NCI-H1436 (cell line): ENCODE results near the gene DLL3.
A peak's percentile ranks its signal among the peaks of the same experiment; 100 is the strongest.

Source experiments
- DNase-seq: peaks from one replicate; lab custom pipeline; 2025; lab: John Stamatoyannopoulos, UW

DLL3 gene

DNA sequence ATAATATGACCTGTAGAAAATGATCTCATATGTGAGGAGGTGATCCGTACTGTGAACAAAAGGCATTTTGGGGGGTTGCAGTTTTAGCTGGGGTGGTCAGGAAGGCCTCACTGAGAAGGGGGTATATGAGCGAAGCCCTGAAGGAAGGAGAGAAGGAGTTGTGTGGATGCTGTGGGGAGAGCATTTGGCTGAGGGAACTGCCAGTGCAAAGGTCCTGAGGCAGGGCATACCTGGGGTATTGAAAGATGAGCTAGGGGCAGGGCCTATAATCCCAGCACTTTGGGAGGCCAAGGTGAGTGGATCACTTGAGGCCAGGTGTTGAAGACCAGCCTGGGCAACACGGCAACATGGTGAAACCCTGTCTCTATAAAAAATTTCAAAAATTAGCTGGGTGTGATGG lies 18.7 kb downstream of the DLL3 start:
- no peak for DNase-seq

DNA sequence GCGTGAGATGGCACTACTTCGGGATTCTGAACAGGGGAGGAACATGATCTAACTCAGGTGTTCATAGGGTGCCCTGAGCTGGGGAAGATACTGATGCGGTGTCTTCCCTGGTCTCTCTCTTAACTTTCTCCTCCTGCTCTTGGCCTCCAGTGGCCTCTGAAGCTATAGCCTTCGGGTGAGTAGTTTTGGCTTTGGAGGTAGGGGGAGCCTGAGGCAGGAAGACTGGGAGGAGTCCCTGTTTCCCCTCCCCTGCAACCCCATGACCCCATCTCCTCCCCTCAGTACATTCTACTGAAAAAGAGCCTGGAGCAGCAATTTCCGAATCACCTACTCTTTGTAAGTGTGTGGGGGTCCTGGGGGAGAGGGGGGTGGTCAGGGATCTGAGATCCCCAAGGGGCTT lies 19.7 kb downstream of the DLL3 start:
- DNase-seq: no peak

DNA sequence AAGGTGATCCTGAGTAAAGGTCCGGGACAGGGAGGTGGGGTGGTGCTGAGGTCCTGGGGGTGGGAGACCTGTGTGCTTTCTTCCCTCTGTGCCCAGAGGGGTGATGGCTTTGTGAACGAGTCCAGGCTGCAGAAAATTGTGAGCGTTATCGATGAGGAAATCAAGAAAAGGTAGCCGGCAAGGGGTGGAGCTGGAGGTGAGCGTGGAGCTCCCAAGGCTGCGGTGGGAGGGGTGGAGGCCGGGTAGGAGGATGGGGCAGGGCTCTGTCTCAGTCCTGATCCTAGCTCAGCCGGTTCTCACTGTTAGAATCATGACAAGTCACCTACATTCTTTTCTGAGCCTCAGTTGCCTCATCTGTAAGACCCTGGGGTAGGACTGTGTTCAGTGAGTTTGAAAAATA lies 20.2 kb downstream of the DLL3 start:
- no peak for DNase-seq

DNA sequence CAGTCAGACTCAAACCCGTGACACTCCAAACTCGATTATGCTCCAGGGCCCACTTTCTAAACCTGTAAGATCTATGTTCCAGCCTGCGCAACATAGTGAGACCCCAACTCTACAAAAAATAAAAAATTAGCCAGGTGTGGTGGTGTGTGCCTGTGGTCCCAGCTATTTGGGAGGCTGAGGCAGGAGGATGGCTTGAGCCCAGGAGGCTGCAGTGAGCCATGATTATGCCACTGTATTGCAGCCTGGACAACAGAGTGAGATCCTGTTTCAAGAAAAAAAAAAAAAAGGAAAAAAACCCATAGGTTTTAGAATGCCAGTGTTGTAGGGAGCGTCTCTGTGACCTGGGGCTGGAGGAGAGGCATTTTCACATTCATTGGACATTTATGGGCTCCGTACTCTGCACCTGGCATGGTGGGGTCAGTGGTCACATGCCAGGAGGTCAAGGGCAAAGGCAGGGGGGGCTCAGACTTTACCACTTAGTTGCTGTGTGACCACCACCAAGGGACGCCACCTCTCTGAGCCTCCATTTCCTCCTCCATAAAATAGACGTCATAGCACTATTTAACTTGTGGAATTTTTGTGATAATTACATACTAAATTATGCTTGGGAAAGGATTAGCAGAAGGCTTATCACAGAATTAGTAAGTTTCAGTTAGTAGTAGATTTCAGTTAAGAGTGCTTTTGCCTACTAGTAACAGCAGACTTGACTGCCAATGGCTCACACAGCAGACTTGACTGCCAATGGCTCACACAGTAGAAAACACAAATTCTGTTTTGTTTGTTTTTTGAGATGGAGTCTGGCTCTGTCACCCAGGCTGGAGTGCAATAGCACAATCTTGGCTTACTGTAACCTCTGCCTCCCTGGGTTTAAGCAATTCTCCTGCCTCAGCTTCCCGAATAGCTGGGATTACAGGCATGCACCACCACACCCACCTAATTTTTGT lies 22.1 kb downstream of the DLL3 start:
- DNase-seq: no peak

DNA sequence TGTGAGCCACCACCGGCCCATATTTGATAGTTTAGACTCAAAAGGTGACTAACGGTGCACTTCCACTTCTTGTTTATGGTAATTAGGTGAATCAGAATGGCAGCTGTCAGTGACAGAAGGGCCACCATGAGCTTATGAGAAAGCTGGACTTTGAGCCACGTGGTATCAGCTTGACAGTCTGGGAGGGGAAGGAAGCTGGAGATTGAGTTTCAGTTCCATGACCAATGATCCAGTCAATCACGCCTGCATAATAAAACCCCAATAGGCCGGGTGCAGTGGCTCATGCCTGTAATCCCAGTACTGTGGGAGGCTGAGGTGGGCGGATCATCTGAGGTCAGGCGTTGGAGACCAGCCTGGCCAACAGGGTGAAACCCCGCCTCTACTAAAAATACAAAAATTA lies 25.7 kb downstream of the DLL3 start:
- DNase-seq: no peak

DNA sequence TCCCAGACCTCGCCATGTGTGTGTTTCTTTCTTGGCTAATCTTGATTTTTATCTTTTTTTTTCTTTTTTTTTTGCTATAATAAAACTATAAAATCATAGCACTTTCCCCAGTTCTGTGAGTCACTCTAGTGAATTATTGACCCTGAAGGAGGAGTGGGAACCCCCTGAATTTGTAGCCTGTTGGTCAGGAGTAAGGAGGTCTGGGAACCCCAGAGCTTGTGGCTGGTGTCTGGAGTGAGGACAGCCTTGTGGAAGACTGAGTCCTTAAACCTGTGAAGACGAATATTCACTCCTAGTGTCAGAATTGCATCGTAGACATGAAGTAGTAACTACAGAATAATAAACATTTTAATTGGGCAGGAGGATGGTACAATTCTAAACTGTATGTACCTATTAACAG lies 26.5 kb downstream of the DLL3 start:
- no peak for DNase-seq

DNA sequence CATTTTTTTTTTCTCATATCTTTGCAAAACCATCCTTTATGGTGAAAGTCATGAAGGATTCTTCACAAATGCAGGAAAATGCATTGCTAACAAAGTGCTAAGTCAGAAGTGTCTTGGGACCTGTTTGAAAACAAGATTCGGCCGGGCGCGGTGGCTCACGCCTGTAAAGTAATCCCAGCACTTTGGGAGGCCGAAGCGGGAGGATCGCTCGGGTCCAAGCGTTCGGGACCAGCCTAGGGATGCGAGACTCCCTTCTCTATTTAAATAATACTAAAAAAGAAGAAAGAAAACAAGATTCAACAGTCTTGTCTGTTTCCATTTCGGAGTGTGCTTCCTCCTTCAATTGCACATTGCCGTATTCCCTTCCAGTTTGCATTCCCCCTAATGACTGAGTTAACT lies 33.1 kb downstream of the DLL3 start:
- no peak for DNase-seq

DNA sequence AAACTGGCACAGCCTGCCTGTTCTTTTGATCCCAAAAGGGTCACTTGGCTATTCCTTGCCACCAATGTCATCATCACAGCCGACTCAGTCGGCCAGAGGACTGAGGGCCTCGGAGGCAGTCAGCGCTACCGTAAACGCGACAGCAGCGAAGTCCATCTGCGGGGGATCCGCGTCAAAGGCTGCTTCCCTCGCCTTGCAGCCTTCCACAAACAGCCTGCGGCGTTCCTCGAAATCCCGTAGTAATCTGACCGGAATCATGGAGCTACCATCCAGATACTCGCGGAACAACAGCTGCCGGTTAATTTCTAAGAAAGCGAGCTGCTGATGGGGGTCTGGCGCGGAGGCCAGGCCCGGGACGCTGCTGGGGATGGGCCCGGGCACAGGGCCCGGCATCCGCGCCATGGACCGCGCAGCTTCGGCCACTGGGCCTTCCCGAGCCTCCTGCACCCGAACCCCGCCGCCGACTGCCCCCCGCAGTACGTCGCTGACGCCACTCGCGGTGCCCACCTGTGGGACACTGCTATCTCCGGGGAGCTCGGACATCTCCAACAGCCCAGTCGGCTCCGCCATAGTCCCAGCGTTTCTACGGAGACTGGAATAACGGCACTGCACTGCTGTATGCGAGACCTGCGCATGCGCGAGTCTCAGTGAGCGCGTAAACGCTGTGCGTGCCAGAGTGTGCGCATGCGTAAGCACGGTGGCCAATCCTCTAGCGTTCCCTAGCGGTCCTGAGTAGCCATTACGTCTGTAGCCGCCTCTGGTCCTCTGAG lies 33.7 kb downstream of the DLL3 start, which contains the start of gene EID2B:
EID2B (minus strand) TSS at position 620 of the 770 bp plus-strand sequence; CDS start at position 570, 50 bp downstream.
- DNase-seq: peak; percentile 95

DNA sequence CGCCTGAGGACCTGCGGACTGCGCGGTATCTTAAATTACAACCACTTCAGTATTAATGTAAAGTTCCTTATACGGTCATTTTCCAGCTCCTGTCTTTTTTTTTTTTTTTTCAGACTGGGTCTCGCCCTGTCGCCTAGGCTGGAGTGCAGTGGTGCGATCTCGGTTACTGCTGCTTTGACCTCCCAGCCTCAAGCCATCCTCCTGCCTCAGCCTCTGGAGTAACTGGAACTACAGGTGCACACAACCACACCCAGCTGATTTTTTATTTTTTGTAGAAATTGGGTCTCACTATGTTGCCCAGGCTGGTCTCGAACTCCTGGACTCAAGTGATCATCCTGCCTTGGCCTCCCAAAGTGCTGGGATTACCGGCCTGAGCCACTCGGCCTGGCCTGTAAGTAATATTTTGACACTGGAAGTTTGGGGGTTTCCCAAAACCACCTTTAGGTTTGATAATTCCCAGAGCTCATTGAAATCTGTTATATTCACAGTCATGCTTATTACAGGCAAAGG lies 34.3 kb downstream of the DLL3 start:
- no peak for DNase-seq

DNA sequence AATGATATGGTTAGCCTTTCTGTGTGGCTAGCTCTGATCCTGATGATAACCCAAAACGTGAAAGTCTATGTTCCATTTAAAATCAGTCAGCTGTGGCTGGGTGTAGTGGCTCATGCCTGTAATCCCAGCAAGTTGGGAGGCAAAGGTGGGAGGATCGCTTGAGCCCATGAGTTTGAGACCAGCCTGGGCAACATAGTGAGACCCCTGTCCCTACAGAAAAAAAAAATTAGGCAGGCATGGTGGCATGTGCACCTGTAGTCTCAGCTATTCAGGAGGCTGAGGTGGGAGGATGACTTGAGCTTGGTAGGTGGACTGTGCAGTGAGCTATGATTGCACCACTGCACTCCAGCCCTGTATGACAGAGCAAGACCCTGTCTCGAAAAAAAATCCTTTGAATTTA lies 35.0 kb downstream of the DLL3 start:
- no peak for DNase-seq

DNA sequence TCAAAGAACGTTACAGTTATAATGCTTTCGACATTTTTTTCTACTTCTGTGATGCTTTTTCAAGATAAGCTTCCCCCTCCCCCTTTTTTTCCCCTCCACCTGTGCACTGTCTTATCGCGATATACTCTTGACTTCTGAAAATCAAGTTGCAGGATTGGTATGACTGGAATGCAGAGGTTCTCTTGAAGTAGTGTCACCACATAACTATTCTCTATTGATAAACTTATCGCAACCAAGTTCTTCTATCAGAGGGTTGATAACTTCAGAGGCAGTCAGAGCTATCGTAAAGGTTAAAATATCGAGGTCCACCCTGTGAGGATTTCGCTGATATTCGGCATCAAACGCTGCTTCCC lies 40.4 kb downstream of the DLL3 start:
- no peak for DNase-seq

DNA sequence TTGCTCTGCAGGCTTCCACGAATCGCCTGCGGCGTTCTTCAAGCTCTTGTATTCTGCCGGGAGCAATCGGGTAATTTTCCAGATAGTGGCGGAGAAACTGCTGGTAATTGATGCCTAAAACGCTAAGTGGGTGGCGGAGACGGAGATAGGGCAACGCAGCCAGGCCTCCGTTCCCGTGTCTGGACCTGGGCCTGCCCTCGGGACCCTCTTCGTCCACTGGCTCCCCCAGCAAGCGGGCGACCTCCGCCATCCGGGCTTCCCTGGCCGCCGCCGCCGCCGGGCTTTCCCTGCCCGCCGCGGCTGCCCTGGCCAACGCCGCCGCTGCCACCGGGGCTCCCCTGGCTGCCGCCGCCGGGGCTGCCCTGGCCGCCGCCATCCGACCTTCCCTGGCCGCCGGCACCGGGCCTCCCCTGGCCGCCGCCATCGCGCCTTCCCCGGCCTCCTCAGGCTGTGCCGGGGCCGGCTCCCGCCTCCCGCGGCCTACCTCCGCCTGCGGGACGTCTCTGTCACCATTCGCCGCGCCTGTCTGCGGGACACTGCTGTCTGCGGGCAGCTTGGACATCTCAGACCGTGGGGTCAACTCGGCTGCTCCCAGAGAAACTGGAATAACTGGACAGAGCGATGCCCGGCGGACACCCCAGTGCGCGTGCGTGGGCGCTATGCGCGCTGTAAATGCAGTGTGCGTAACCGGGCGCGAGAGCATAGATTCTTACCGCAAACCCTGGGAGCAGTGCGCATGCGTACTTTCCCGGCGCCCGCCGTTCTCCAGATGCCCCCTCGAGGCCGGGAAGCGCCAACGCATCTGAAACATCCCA lies 41.0 kb downstream of the DLL3 start, which contains the start of gene EID2:
EID2 (minus strand) TSS at position 644 of the 815 bp plus-strand sequence; CDS start at position 562, 82 bp downstream.
- DNase-seq: peak; percentile 89

DNA sequence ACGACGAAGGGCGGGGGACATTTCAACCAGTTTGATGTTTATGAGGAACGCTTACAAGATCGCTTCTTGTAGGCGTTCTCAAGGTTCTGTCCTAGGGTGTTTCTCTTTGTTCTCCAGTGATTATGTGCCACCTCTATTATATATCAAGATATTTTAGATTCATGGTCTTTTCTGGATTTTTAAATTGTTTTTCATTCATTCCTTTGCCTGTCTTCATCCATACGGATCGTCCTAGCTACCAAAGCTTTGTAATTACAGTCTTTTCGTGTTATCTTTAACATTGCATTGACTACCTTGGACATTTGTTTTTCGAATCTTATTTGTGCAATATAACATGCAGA lies 41.6 kb downstream of the DLL3 start:
- DNase-seq: no peak

DNA sequence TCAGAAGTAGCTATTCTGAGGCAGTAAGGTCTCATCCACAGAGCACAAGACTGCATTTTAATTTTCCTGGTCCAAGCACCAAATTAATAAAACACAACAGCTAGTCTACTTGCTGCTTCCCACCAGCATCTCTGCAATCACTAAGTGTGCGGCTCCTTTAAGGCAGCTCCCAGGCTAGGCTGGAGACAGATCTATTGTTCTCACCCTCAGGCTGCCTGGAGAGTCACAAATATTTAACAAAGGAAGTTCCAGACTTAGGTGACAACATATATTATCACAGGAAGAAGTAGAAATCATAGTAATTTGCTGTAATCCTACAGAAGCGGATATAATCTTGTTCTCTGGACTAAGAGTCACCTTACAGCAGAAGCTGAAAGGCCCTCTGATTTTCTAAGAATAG lies 43.5 kb downstream of the DLL3 start:
- no peak for DNase-seq

DNA sequence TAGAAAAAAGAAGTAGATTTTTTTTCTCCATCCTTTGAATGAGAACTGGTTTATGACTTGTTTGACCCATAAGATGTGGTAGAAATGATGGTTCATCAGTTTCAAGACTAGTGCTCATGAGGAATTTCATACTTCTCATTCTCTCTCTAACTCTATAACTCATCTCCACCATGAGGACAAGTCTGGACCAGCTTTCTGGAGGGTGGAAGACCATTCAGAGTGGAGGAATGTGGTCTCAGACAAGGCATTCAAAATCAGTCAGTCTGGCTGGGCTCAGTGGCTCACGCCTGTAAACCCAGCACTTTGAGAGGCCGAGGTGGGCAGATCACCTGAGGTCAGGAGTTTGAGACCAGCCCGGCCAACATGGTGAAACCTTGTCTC lies 44.7 kb downstream of the DLL3 start:
- no peak for DNase-seq

DNA sequence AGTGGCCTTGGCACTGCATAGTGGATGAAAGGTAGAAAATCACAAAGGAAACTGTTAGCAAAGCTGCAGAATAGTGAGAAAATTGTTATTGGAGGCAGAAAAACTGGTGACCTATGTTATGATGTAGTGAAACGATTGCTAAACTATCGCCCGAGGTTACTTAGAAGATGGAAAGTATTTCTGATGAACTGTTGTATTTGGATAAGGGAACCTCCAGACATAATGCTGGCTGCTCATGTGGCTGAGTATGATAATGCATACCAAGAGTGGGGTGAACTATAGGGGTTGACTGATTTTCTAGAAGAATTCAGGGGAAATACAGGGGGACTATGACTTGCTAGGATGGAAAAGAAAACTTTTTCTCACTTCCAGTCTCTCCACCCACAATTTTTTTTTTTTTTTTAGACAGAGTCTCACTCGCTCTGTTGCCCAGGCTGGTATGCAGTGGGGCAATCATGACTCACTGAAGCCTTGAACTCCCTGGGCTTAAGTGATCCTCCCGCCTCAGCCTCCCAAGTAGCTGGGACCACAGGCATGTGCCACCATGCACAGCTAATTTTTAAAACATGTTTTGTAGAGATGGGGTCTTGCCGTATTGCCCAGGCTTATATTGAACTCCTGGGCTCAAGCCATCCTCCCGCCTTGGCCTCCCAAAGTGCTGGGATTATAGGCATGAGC lies 45.6 kb downstream of the DLL3 start:
- no peak for DNase-seq

DNA sequence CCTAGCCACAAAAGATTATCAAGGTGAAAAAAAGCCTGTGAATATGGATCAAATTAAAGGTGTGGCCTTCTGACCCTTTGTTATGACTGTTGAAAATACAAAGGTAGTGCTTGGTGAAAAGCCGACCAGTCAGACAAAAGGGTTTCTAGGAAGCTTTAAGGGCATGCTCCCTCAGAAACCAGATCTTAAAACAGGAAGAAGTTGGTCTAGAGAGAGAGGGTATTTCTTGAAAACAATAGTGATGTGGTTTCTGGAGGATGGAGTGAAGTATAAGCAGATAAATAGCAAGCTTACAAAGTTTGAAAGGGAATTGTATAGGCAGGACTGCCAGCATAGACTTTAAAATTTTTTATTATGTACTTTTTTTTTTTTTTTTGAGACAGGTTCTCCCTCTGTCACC lies 46.2 kb downstream of the DLL3 start:
- DNase-seq: no peak

DNA sequence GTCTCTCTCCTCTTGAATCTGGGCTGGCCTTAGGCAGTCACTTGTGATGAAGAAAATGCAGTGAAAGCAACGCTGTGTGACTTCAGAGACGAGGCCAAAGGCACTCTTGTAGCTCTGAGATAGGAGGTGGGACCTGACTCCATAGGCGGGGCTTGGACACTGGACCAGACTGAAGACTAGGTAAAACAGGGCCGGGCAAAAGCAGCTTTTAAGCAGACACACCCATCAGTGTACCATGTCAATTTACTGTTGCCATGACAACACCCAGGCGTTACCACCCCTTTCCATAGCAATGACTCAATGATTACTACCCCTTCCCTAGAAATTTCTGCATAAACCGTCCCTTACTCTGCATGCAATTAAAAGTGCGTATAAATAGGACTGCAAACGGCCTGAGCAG lies 47.9 kb downstream of the DLL3 start:
- no peak for DNase-seq

DNA sequence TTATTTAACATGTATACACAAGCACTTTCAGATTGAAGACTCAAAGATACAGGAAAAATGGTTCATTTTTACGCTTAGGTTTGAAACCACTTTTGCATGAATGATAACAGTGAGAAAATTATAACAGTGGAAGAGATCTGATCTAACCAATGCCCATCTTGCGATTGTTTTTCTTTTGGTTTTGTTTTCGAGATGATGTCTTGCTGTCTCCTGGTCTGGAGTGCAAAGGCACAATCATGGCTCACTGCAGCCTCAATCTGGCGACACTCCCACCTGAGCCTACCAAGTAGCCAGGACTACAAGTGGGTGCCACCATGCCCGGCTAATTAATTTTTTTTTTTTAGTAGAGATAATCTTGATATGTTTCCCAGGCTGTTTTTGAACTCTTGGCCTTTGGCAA lies 51.5 kb downstream of the DLL3 start:
- DNase-seq: no peak

DNA sequence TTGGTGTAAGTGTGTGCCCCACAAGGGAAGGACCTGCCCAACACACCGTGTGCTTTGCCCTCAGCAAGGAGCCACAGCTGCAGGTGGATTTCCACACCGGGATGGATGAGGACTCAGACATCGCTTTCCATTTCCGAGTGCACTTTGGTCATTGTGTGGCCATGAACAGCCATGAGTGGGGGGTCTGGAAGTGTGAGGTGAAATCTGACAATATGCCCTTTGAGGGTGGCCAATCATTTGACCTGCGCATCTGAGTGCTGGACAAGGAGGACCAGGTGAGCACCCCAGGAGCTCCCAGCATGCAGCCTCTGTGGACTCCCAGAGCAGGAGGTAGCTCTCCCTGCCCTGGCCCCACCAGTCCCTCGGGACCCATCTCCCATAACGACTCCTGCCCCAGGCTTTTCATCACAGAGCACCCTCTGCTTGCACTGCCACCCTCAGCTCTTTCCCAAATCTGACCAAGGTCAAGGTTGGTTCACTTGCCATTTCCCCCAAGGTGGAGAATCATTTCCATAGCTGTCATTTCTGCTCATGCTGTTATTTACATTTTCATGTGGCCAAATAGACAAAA lies 54.4 kb downstream of the DLL3 start:
- no peak for DNase-seq

DNA sequence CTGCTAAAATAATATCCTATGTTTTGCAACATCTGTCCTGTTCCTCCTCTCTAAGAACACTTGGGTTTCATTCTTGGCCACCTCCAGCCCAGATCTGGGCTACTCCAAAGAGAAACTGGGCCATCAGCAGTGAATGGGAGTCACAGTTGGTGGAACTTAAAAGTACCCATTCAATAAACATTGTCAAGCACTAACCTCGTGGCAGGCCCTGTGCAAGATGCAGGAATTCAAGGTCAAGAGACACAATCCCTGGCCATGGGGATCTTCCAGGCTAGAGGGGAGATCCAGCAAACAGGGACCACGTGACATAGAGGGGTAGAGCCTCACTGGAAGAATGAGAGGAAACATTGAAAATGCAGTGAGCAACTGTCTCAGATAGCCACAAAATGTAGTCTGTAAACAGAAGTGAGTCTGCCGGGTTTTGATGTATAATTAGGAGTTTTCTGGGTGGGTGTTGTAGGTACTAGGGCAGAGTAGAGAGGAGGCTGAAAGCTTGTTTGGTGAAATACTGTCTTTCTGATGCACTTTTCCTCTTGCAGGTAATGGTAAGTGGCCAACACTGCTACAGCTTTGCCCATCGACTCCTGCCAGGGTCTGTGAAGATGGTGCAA lies 56.1 kb downstream of the DLL3 start:
- no peak for DNase-seq
